Measurements from ENCODE around the gene PGM2. TPM values are rescaled to one million over a fixed set of nuclear protein-coding genes. Genes with fewer than 3 reads are reported as not detected.

PGM2 gene
- total RNA-seq, 1 donor from 2014 or later: 11.5 TPM

- H3K4me3 ChIP-seq: no peak overlapping the region
- H3K27me3 ChIP-seq (ENCODE audit: low read depth): no peaks in the 10 kb centered on the region
- H3K27ac ChIP-seq (replicated peaks): no peak overlapping the region
- TF ChIP-seq CTCF (IDR thresholded peaks at IDR 0.05; ENCODE audit: borderline replicate concordance): no peak
- intact Hi-C loops (cut with micrococcal nuclease): no loop called here
- H3K9me3 ChIP-seq (replicated peaks): no peaks in the 10 kb centered on the region
- peaks cover 70% of the 10 kb centered on the region for H3K36me3 ChIP-seq
- H3K4me1 ChIP-seq: peaks cover 11% of the 10 kb centered on the region
- DNase-seq: no peak
These were observed 32.4 kb downstream of the PGM2 start for GRCh38 chr4:37858872-37859271.

- H3K27ac ChIP-seq (replicated peaks): no peak overlapping the region
- H3K4me1 ChIP-seq: peaks cover 21% of the 10 kb centered on the region
- peaks cover 58% of the 10 kb centered on the region for H3K36me3 ChIP-seq
These were observed 33.8 kb downstream of the PGM2 start for GRCh38 chr4:37860266-37860665.

GRCh38 chr4:37862961-37863360 lies 36.5 kb downstream of the PGM2 start:
- Histone ChIP-seq H3K36me3 (peaks cover 47% of the 10 kb centered on the region), H3K27ac (replicated peaks) (no peak overlapping the region), H3K9me3 (replicated peaks) (no peaks in the 10 kb centered on the region), H3K4me1 (peaks cover 33% of the 10 kb centered on the region), H3K4me3 (no peak overlapping the region), H3K27me3 (ENCODE audit: low read depth) (no peaks in the 10 kb centered on the region)
- TF ChIP-seq CTCF (IDR thresholded peaks at IDR 0.05; ENCODE audit: borderline replicate concordance): no peak
- no peak for DNase-seq
- intact Hi-C loops (cut with micrococcal nuclease): no loop called here

More at GRCh38 chr4:37860266-37860665, 33.8 kb downstream of the PGM2 start:
- TF ChIP-seq CTCF (IDR thresholded peaks at IDR 0.05; ENCODE audit: borderline replicate concordance): no peak
- intact Hi-C loops (cut with micrococcal nuclease): no loop called here
- H3K9me3 ChIP-seq (replicated peaks): no peaks in the 10 kb centered on the region
- H3K4me3 ChIP-seq: no peak overlapping the region
- DNase-seq: no peak
- H3K27me3 ChIP-seq (ENCODE audit: low read depth): no peaks in the 10 kb centered on the region

GRCh38 chr4:37864786-37865185 lies 38.3 kb downstream of the PGM2 start:
- intact Hi-C loops (cut with micrococcal nuclease): no loop called here

GRCh38 chr4:37865450-37865849 lies 39.0 kb downstream of the PGM2 start:
- H3K9me3 ChIP-seq (replicated peaks): no peaks in the 10 kb centered on the region
- peak overlapping the region; percentile 71 for H3K27ac ChIP-seq (replicated peaks)
- intact Hi-C loops (cut with micrococcal nuclease): no loop called here
- TF ChIP-seq CTCF (IDR thresholded peaks at IDR 0.05; ENCODE audit: borderline replicate concordance): no peak
- no peak for DNase-seq
- H3K36me3 ChIP-seq: peaks cover 40% of the 10 kb centered on the region
- H3K4me1 ChIP-seq: peaks cover 33% of the 10 kb centered on the region
- no peaks in the 10 kb centered on the region for H3K27me3 ChIP-seq (ENCODE audit: low read depth)
- no peak overlapping the region for H3K4me3 ChIP-seq

More at GRCh38 chr4:37864786-37865185, 38.3 kb downstream of the PGM2 start:
- Histone ChIP-seq H3K4me1 (peaks cover 33% of the 10 kb centered on the region), H3K27me3 (ENCODE audit: low read depth) (no peaks in the 10 kb centered on the region), H3K9me3 (replicated peaks) (no peaks in the 10 kb centered on the region), H3K4me3 (no peak overlapping the region), H3K27ac (replicated peaks) (peak overlapping the region; percentile 71), H3K36me3 (peaks cover 41% of the 10 kb centered on the region)
- no peak for DNase-seq
- no peak for TF ChIP-seq CTCF (IDR thresholded peaks at IDR 0.05; ENCODE audit: borderline replicate concordance)
